ENCODE results near the gene NHERF1. TPM values are rescaled to one million over a fixed set of nuclear protein-coding genes. Genes with fewer than 3 reads are reported as not detected.

NHERF1 gene
- total and polyA plus RNA-seq, 2 donors (not counting 3 experiments of a cell fraction or from before 2014, with no cell fraction given), result 24.4 to 26.9 TPM

DNA sequence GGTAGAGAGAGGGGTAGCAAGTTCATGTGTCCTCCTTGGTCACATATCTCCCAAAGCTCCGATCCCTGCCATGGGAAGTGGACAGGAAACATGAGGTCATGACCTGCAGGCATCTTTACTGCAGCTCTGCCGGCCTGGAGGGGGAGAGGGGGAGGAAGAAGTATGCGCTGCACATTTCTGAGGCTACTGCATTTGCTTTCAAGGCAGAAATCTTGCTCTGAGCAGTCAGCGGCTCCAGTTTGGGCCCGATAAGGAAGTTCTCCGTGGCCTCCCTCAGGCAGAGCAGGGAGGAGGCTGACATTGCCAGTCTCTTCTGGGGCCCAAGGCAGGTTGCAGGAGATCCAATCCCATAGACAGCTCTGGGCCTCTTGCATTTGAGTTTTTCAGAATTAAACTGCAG lies 1.5 kb upstream of the NHERF1 start:
- H3K4me1 ChIP-seq (ENCODE audit: control insufficient read depth, extremely low read depth, insufficient read depth, low read length), result peaks cover 10% of the 10 kb centered on the region

More for the DNA sequence above, 1.5 kb upstream of the NHERF1 start:
- intact Hi-C loops (cut with micrococcal nuclease) (loop anchor here (10.0 kb wide), 1 partner anchor 1432 kb away; the partner anchor contains the start of gene CDC42EP4), dilution Hi-C loops (cut with MboI; ENCODE audit: extremely low pct_ligation_motif_present, low sequenced_read_pairs) (no loop called here)
- Histone ChIP-seq H4K20me1 (replicated peaks; ENCODE audit: control insufficient read depth, extremely low read depth, insufficient read depth, low read length) (no peaks in the 10 kb centered on the region), H2AFZ (ENCODE audit: low read depth, low read length) (no peak overlapping the region), H3K4me3 (replicated peaks in 1 of 3; ENCODE audit: insufficient read depth in 1 of 3, low read depth in 1 of 3, low read length in 3 of 3) (no peak overlapping the region), H3K27me3 (ENCODE audit: control insufficient read depth in 2 of 2, insufficient read depth in 2 of 2, low read length in 2 of 2) (no peaks in the 10 kb centered on the region), H3K9me3 (replicated peaks; ENCODE audit: control insufficient read depth, insufficient read depth, low read length) (no peaks in the 10 kb centered on the region), H3K27ac (ENCODE audit: insufficient read depth, low read depth, low read length) (no peak overlapping the region), H3K9ac (replicated peaks; ENCODE audit: extremely low read depth, insufficient read depth, low read length) (no peak overlapping the region), H3K36me3 (ENCODE audit: control insufficient read depth in 2 of 2, extremely low read depth in 1 of 2, insufficient read depth in 2 of 2, low read length in 2 of 2) (no peaks in the 10 kb centered on the region), H3K9me1 (replicated peaks; ENCODE audit: control insufficient read depth, extremely low read depth, insufficient read depth, low read length) (no peaks in the 10 kb centered on the region), H3K79me2 (ENCODE audit: control insufficient read depth, insufficient read depth, low read length) (no peaks in the 10 kb centered on the region), H3K4me2 (ENCODE audit: insufficient read depth, low read length) (no peak overlapping the region)
- no TSS peak for BruUV-seq (replicated peaks)
- CTCF ChIA-PET, result interaction anchor here (0.6 to 4.2 kb wide), 11 partner anchors 9 to 783 kb away, joined by 3 to 84 read pairs (median 22); partner anchors contain the start of genes NAT9 and RAB37
- FAIRE-seq (no peak), DNase-seq (ENCODE audit: low read depth, low spot score) (no peak)
- POLR2A ChIA-PET, result no interaction called here
- no peak for TF ChIP-seq POLR2A (IDR thresholded peaks at IDR 0.05; ENCODE audit: low read depth, low read length)
- TF ChIP-seq, protein P1, sequence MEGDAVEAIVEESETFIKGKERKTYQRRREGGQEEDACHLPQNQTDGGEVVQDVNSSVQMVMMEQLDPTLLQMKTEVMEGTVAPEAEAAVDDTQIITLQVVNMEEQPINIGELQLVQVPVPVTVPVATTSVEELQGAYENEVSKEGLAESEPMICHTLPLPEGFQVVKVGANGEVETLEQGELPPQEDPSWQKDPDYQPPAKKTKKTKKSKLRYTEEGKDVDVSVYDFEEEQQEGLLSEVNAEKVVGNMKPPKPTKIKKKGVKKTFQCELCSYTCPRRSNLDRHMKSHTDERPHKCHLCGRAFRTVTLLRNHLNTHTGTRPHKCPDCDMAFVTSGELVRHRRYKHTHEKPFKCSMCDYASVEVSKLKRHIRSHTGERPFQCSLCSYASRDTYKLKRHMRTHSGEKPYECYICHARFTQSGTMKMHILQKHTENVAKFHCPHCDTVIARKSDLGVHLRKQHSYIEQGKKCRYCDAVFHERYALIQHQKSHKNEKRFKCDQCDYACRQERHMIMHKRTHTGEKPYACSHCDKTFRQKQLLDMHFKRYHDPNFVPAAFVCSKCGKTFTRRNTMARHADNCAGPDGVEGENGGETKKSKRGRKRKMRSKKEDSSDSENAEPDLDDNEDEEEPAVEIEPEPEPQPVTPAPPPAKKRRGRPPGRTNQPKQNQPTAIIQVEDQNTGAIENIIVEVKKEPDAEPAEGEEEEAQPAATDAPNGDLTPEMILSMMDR (IDR thresholded peaks at IDR 0.05; ENCODE audit: extremely low read depth in 1 of 2, insufficient read depth in 1 of 2, low read depth in 1 of 2, low read length in 2 of 2), result no peak
- no peak for TF ChIP-seq MYC (IDR thresholded peaks at IDR 0.05; ENCODE audit: low read depth, low read length)
- TF ChIP-seq JUN (IDR thresholded peaks at IDR 0.05; ENCODE audit: borderline replicate concordance, insufficient read depth, insufficient read length, low read depth), result no peak
- TF ChIP-seq, protein P2, sequence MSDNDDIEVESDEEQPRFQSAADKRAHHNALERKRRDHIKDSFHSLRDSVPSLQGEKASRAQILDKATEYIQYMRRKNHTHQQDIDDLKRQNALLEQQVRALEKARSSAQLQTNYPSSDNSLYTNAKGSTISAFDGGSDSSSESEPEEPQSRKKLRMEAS (IDR thresholded peaks at IDR 0.05; ENCODE audit: insufficient read depth, insufficient read length), result no peak
- TF ChIP-seq POLR2AphosphoS5 (IDR thresholded peaks at IDR 0.05; ENCODE audit: insufficient read depth, low read depth, low read length), result no peak
- TF ChIP-seq FOS (IDR thresholded peaks at IDR 0.05; ENCODE audit: borderline replicate concordance, insufficient read depth, low read length), result no peak
- TF ChIP-seq EZH2 (IDR thresholded peaks at IDR 0.05; ENCODE audit: borderline replicate concordance, low read depth, low read length, severe bottlenecking), result no peak
- no peak for TF ChIP-seq GATA2 (IDR thresholded peaks at IDR 0.05; ENCODE audit: insufficient read depth, insufficient read length, low read depth, low read length)
